Liver (tissue), 9 donors: ENCODE data around the gene RPS6KA3. TPM values are rescaled to one million over a fixed set of nuclear protein-coding genes. Genes with fewer than 3 reads are reported as not detected.

Source experiments
- DNase-seq: peaks from one replicate; pipeline ENCODE4 v3.0.0-alpha.2; 2017; ENCODE audit warnings: low spot score
- H3K27ac ChIP-seq, 2 donors: one replicate each; pipeline ENCODE4 v1.7.0; 2013; ENCODE audit warnings: inconsistent platforms in 2 of 2, low read length in 2 of 2, control low read depth in 1 of 2, low read depth in 1 of 2, mild to moderate bottlenecking in 1 of 2
- H3K27me3 ChIP-seq, 4 donors: one replicate each; pipeline versions ENCODE4 v1.6.1 to v1.7.0; 2013; ENCODE audit warnings: low read length in 3 of 4, inconsistent platforms in 1 of 4, mild to moderate bottlenecking in 1 of 4, moderate library complexity in 1 of 4; ENCODE audit not compliant: control insufficient read depth in 4 of 4, insufficient read depth in 4 of 4
- H3K36me3 ChIP-seq, 4 donors: one replicate each; pipeline versions ENCODE4 v1.6.1 to v1.7.0; 2013; ENCODE audit warnings: low read length in 3 of 4, mild to moderate bottlenecking in 3 of 4, low read depth in 1 of 4, moderate library complexity in 1 of 4; ENCODE audit not compliant: control insufficient read depth in 4 of 4, insufficient read depth in 3 of 4
- H3K4me1 ChIP-seq, 4 donors: one replicate each; pipeline versions ENCODE4 v1.6.1 to v1.7.0; 2013; ENCODE audit warnings: low read length in 3 of 4, mild to moderate bottlenecking in 3 of 4, moderate library complexity in 1 of 4; ENCODE audit not compliant: control insufficient read depth in 4 of 4, insufficient read depth in 4 of 4
- H3K4me3 ChIP-seq, 3 donors: one replicate each; pipeline versions ENCODE4 v1.6.1 to v1.7.0; 2013; ENCODE audit warnings: low read length in 3 of 3, control low read depth in 1 of 3, low read depth in 1 of 3, mild to moderate bottlenecking in 1 of 3
- H3K9ac ChIP-seq, 2 donors: one replicate each; pipeline ENCODE4 v1.7.0; 2013; ENCODE audit warnings: low read length in 2 of 2, mild to moderate bottlenecking in 2 of 2, moderate library complexity in 2 of 2, control low read depth in 1 of 2, low read depth in 1 of 2
- H3K9me3 ChIP-seq, 4 donors: one replicate each; pipeline versions ENCODE4 v1.6.1 to v1.7.0; 2013; ENCODE audit warnings: low read length in 3 of 4; ENCODE audit not compliant: control insufficient read depth in 4 of 4
- ATF3 ChIP-seq: IDR thresholded peaks from 2 replicates; pipeline ENCODE4 v1.6.1; 2016; ENCODE audit warnings: antibody characterized with exemption
- EGR1 ChIP-seq, 2 donors: IDR thresholded peaks; 2 replicates each; pipeline ENCODE4 v1.6.1; 2016 to 2018; ENCODE audit warnings: antibody characterized with exemption in 2 of 2, low read depth in 2 of 2
- FOXA1 ChIP-seq: IDR thresholded peaks from 2 replicates; pipeline ENCODE4 v1.6.1; 2016; ENCODE audit warnings: antibody characterized with exemption
- FOXA2 ChIP-seq: IDR thresholded peaks from 2 replicates; pipeline ENCODE4 v1.6.1; 2016; ENCODE audit warnings: antibody characterized with exemption
- GABPA ChIP-seq, 2 donors: IDR thresholded peaks in 1 of 2; conservative IDR thresholded peaks in 1 of 2; 2 replicates each; pipeline ENCODE4 v1.6.1; 2016; ENCODE audit warnings: antibody characterized with exemption in 2 of 2, mild to moderate bottlenecking in 1 of 2, moderate library complexity in 1 of 2
- HNF4A ChIP-seq, 2 donors: conservative IDR thresholded peaks; 2 replicates each; pipeline ENCODE4 v1.6.1; 2016; ENCODE audit warnings: antibody characterized with exemption in 2 of 2, mild to moderate bottlenecking in 2 of 2
- JUND ChIP-seq, 2 donors: IDR thresholded peaks; 2 replicates each; pipeline ENCODE4 v1.6.1; 2016; ENCODE audit warnings: antibody characterized with exemption in 2 of 2
- NR2F2 ChIP-seq: IDR thresholded peaks from 2 replicates; pipeline ENCODE4 v1.6.1; 2016; ENCODE audit warnings: antibody characterized with exemption
- RAD21 ChIP-seq, 2 donors: IDR thresholded peaks; 2 replicates each; pipeline ENCODE4 v1.6.1; 2016; ENCODE audit warnings: antibody characterized with exemption in 2 of 2, mild to moderate bottlenecking in 2 of 2
- RXRA ChIP-seq, 2 donors: IDR thresholded peaks; 2 replicates each; pipeline ENCODE4 v1.6.1; 2017 to 2018; ENCODE audit warnings: antibody characterized with exemption in 2 of 2, mild to moderate bottlenecking in 1 of 2
- SP1 ChIP-seq: IDR thresholded peaks from 2 replicates; pipeline ENCODE4 v1.6.1; 2018; ENCODE audit warnings: antibody characterized with exemption, mild to moderate bottlenecking
- TAF1 ChIP-seq: conservative IDR thresholded peaks from 2 replicates; pipeline ENCODE4 v1.6.1; 2016; ENCODE audit warnings: antibody characterized with exemption, mild to moderate bottlenecking
- YY1 ChIP-seq: IDR thresholded peaks from 2 replicates; pipeline ENCODE4 v1.6.1; 2016; ENCODE audit warnings: antibody characterized with exemption, mild to moderate bottlenecking
- ZBTB33 ChIP-seq: IDR thresholded peaks from 2 replicates; pipeline ENCODE4 v1.6.1; 2016; ENCODE audit warnings: antibody characterized with exemption
- WGBS: extraction: QIAGEN DNeasy Blood & Tissue Kit; methylation state at CpG from one replicate; pipeline ENCODE4 v1.1.7; 2013; 5-methylcytosine and 5-hydroxymethylcytosine counted together
- polyA plus RNA-seq, 2 donors: library from polyadenylated mRNA; stranded (reverse) in 1 of 2; unstranded in 1 of 2; fragments of 200-250 nt in 1 of 2; fragments of >200 nt in 1 of 2; fragmentation: Nextera tagmentation in 1 of 2; extraction: Ambion mirVana in 1 of 2; gene quantifications; one replicate each; pipeline versions ENCODE4 v1.2.1 to v1.2.3, GENCODE V29; 2013 to 2015
- total RNA-seq, 2 donors: library from RNA; depleted of rRNA; stranded (reverse); fragments of >200 nt; gene quantifications; one replicate each; pipeline ENCODE4 v1.2.3, GENCODE V29; 2014
- TF ChIP-seq, protein P1 (sequence below): IDR thresholded peaks from 2 replicates; pipeline ENCODE4 v1.6.1; 2016; ENCODE audit warnings: antibody characterized with exemption, mild to moderate bottlenecking
- TF ChIP-seq, protein P2 (sequence below): fragments of 150-350 bp; IDR thresholded peaks from 2 replicates; pipeline ENCODE4 v1.5.1; 2017; ENCODE audit warnings: improper control_type of control experiment, low read depth, low read length; ENCODE audit not compliant: missing input control
- donor health status: healthy.
- donor health status: healthy.
- donor health status: healthy.
- donor health status: healthy.
- donor health status: healthy.

The RPS6KA3 gene
- total and polyA plus RNA-seq, 4 donors: 11.1 to 69.7 (median 38.8) TPM

GRCh38 chrX:20204351-20204750 lies 62.4 kb downstream of the RPS6KA3 start:
- H3K9me3 ChIP-seq: no peaks in the 10 kb centered on the region
- H3K9ac ChIP-seq: no peak overlapping the region
- no peak overlapping the region for H3K27ac ChIP-seq
- no peaks in the 10 kb centered on the region for H3K27me3 ChIP-seq
- no peak overlapping the region for H3K4me3 ChIP-seq
- WGBS: 85% methylated on average over 6 of the region's 6 CpGs
- H3K4me1 ChIP-seq: peaks cover 3 to 13% (median 8%) of the 10 kb centered on the region in 4 donors
- no peak for DNase-seq
- peaks cover 0 to 14% (median 4%) of the 10 kb centered on the region in 4 donors for H3K36me3 ChIP-seq
- TF ChIP-seq FOXA2 (no peak), SP1 (no peak), RAD21 (IDR thresholded peaks at IDR 0.05) (no peak), NR2F2 (no peak), TAF1 (no peak), RXRA (IDR thresholded peaks at IDR 0.05) (no peak), FOXA1 (no peak), YY1 (no peak), EGR1 (IDR thresholded peaks at IDR 0.05; ENCODE audit: low read depth in 2 of 2) (no peak), ZBTB33 (no peak), ATF3 (no peak), HNF4A (conservative IDR thresholded peaks at IDR 0.05) (no peak), GABPA (IDR thresholded peaks at IDR 0.05 in 1 of 2, conservative IDR thresholded peaks at IDR 0.05 in 1 of 2) (no peak), JUND (IDR thresholded peaks at IDR 0.05) (no peak)
- TF ChIP-seq, protein P1, sequence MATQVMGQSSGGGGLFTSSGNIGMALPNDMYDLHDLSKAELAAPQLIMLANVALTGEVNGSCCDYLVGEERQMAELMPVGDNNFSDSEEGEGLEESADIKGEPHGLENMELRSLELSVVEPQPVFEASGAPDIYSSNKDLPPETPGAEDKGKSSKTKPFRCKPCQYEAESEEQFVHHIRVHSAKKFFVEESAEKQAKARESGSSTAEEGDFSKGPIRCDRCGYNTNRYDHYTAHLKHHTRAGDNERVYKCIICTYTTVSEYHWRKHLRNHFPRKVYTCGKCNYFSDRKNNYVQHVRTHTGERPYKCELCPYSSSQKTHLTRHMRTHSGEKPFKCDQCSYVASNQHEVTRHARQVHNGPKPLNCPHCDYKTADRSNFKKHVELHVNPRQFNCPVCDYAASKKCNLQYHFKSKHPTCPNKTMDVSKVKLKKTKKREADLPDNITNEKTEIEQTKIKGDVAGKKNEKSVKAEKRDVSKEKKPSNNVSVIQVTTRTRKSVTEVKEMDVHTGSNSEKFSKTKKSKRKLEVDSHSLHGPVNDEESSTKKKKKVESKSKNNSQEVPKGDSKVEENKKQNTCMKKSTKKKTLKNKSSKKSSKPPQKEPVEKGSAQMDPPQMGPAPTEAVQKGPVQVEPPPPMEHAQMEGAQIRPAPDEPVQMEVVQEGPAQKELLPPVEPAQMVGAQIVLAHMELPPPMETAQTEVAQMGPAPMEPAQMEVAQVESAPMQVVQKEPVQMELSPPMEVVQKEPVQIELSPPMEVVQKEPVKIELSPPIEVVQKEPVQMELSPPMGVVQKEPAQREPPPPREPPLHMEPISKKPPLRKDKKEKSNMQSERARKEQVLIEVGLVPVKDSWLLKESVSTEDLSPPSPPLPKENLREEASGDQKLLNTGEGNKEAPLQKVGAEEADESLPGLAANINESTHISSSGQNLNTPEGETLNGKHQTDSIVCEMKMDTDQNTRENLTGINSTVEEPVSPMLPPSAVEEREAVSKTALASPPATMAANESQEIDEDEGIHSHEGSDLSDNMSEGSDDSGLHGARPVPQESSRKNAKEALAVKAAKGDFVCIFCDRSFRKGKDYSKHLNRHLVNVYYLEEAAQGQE: no peak
- TF ChIP-seq, protein P2, sequence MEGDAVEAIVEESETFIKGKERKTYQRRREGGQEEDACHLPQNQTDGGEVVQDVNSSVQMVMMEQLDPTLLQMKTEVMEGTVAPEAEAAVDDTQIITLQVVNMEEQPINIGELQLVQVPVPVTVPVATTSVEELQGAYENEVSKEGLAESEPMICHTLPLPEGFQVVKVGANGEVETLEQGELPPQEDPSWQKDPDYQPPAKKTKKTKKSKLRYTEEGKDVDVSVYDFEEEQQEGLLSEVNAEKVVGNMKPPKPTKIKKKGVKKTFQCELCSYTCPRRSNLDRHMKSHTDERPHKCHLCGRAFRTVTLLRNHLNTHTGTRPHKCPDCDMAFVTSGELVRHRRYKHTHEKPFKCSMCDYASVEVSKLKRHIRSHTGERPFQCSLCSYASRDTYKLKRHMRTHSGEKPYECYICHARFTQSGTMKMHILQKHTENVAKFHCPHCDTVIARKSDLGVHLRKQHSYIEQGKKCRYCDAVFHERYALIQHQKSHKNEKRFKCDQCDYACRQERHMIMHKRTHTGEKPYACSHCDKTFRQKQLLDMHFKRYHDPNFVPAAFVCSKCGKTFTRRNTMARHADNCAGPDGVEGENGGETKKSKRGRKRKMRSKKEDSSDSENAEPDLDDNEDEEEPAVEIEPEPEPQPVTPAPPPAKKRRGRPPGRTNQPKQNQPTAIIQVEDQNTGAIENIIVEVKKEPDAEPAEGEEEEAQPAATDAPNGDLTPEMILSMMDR: no peak

DNA sequence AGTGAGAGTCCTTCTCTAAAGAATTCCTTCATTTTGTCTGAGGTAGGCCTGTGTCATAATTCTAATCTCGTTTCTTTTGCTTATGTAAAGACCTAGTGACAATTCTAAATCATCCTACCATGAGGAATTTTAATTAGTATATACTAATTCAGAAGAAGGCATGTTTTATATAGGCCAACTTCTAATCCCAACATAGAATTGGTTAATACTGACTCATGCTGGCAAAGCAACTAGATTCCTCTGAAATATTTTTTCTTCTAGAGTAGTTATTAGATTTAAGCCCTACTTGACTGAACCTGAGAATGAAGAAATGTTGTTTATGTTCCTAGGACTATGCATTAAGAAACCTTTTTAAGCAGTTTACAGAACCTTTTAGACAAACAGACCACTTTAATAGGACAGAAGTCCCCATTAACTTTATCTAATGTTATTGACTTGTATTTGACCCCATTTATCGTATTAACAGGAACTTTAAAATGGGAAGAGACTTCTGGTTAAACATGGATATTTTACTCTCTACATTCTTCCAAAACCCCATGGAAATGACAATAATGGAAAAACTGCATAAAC lies 69.0 kb downstream of the RPS6KA3 start:
- H3K9me3 ChIP-seq: no peaks in the 10 kb centered on the region
- H3K9ac ChIP-seq: no peak overlapping the region
- no peaks in the 10 kb centered on the region for H3K4me1 ChIP-seq
- no peaks in the 10 kb centered on the region for H3K27me3 ChIP-seq
- WGBS: 75% methylated on average over 2 of the region's 2 CpGs
- H3K27ac ChIP-seq: no peak overlapping the region
- no peak for DNase-seq
- no peak for TF ChIP-seq ZBTB33
- H3K4me3 ChIP-seq: no peak overlapping the region
- H3K36me3 ChIP-seq: peaks cover 0 to 8% (median 7%) of the 10 kb centered on the region in 4 donors
